ENCODE measurements around the gene DCC.

The DCC gene

GRCh38 chr18:52431683-52432082 lies 91.7 kb downstream of the DCC start:
- Histone ChIP-seq H3K36me3 (ENCODE audit: insufficient read depth, low read length) (no peaks in the 10 kb centered on the region), H3K4me1 (ENCODE audit: insufficient read depth, low read length, poor library complexity, severe bottlenecking) (no peaks in the 10 kb centered on the region), H3K27me3 (ENCODE audit: insufficient read depth, low read length, poor library complexity, severe bottlenecking) (no peaks in the 10 kb centered on the region), H2AFZ (ENCODE audit: low read length) (no peak overlapping the region), H3K4me3 (ENCODE audit: low read length, poor library complexity, severe bottlenecking) (no peak overlapping the region), H3K9me3 (ENCODE audit: insufficient read depth, low read depth, low read length) (no peaks in the 10 kb centered on the region), H3K9ac (ENCODE audit: low read depth, low read length, poor library complexity, severe bottlenecking) (no peak overlapping the region), H3K9me2 (replicated peaks; ENCODE audit: low read depth, low read length) (no peaks in the 10 kb centered on the region), H3K79me2 (ENCODE audit: insufficient read depth, low read length) (no peaks in the 10 kb centered on the region), H4K20me1 (ENCODE audit: insufficient read depth, low read length, poor library complexity, severe bottlenecking) (no peaks in the 10 kb centered on the region), H3F3A (ENCODE audit: low read depth) (no peaks in the 10 kb centered on the region), H3K4me2 (ENCODE audit: low read depth, low read length, poor library complexity, severe bottlenecking) (no peak overlapping the region)
- TF ChIP-seq CTCF (conservative IDR thresholded peaks at IDR 0.05; ENCODE audit: low read length) (no peak), EZH2phosphoT487 (IDR thresholded peaks at IDR 0.05; ENCODE audit: borderline replicate concordance) (no peak)

DNA sequence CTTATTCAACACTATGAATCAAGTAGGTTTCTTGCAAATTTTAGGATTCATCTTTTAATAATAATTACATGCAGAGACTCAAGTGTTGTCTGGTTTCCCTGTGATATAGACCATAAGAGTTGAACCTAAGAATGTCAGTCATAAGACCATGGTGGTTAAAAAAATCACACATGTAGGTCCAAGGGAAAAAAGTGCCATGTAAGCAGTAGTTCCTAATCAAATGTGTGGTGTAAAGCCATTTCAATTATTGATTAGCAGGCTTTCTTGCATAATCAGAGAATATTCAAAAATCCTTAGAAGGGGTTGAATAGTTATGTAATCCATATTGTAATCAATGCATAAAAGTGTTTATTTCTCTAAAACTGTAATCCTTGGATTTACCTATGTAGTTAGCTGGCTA lies 93.8 kb downstream of the DCC start:
- Histone ChIP-seq H3K9me3 (ENCODE audit: insufficient read depth, low read depth, low read length) (no peaks in the 10 kb centered on the region; the same call in 1 of the 2 replicates), H3K27me3 (ENCODE audit: insufficient read depth, low read length, poor library complexity, severe bottlenecking) (no peaks in the 10 kb centered on the region), H3K4me2 (ENCODE audit: low read depth, low read length, poor library complexity, severe bottlenecking) (no peak overlapping the region), H3K36me3 (ENCODE audit: insufficient read depth, low read length) (no peaks in the 10 kb centered on the region), H2AFZ (ENCODE audit: low read length) (no peak overlapping the region), H4K20me1 (ENCODE audit: insufficient read depth, low read length, poor library complexity, severe bottlenecking) (no peaks in the 10 kb centered on the region), H3K4me1 (ENCODE audit: insufficient read depth, low read length, poor library complexity, severe bottlenecking) (no peaks in the 10 kb centered on the region), H3K9me2 (replicated peaks; ENCODE audit: low read depth, low read length) (no peaks in the 10 kb centered on the region), H3K4me3 (ENCODE audit: low read length, poor library complexity, severe bottlenecking) (no peak overlapping the region), H3K9ac (ENCODE audit: low read depth, low read length, poor library complexity, severe bottlenecking) (no peak overlapping the region), H3K79me2 (ENCODE audit: insufficient read depth, low read length) (no peaks in the 10 kb centered on the region), H3F3A (ENCODE audit: low read depth) (no peaks in the 10 kb centered on the region)
- TF ChIP-seq CTCF (conservative IDR thresholded peaks at IDR 0.05; ENCODE audit: low read length) = no peak
- TF ChIP-seq EZH2phosphoT487 (IDR thresholded peaks at IDR 0.05; ENCODE audit: borderline replicate concordance) = no peak

DNA sequence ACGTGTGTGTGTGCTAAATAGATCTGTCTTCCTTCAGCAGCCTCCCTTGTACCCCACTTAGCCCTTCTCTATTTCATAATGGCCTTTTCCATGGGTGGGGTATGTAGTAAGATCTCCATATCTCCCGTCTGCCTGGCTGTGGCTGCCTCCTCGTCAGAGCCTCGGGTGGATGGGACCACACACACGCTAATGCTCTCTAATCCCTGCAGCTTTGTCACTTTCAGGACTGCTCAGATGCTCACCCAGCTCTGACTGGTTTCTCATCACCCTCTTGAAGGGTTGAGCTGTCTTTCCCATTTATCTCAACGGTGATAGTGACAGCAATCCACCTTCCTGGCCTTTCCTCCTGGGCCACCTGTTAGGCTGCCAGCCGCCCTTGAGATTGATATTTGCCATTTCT lies 95.3 kb downstream of the DCC start:
- H3K9me3 ChIP-seq (ENCODE audit: insufficient read depth, low read depth, low read length) = no peaks in the 10 kb centered on the region; the same call in 1 of the 2 replicates
- no peaks in the 10 kb centered on the region for H4K20me1 ChIP-seq (ENCODE audit: insufficient read depth, low read length, poor library complexity, severe bottlenecking)
- H3K9me2 ChIP-seq (replicated peaks; ENCODE audit: low read depth, low read length) = no peaks in the 10 kb centered on the region
- no peak overlapping the region for H2AFZ ChIP-seq (ENCODE audit: low read length)
- H3K79me2 ChIP-seq (ENCODE audit: insufficient read depth, low read length) = no peaks in the 10 kb centered on the region
- TF ChIP-seq EZH2phosphoT487 (IDR thresholded peaks at IDR 0.05; ENCODE audit: borderline replicate concordance) (no peak), CTCF (conservative IDR thresholded peaks at IDR 0.05; ENCODE audit: low read length) (no peak)
- no peaks in the 10 kb centered on the region for H3K4me1 ChIP-seq (ENCODE audit: insufficient read depth, low read length, poor library complexity, severe bottlenecking)
- no peak overlapping the region for H3K9ac ChIP-seq (ENCODE audit: low read depth, low read length, poor library complexity, severe bottlenecking)
- no peaks in the 10 kb centered on the region for H3K27me3 ChIP-seq (ENCODE audit: insufficient read depth, low read length, poor library complexity, severe bottlenecking)
- no peak overlapping the region for H3K4me2 ChIP-seq (ENCODE audit: low read depth, low read length, poor library complexity, severe bottlenecking)
- H3K36me3 ChIP-seq (ENCODE audit: insufficient read depth, low read length) = no peaks in the 10 kb centered on the region
- no peaks in the 10 kb centered on the region for H3F3A ChIP-seq (ENCODE audit: low read depth)
- no peak overlapping the region for H3K4me3 ChIP-seq (ENCODE audit: low read length, poor library complexity, severe bottlenecking)

Measured in Loucy (cell line).